Effector CD4-positive, alpha-beta T cell (primary cell): ENCODE data around the gene SUFU.
A peak's percentile ranks its signal among the peaks of the same experiment; 100 is the strongest.
"Not testable (repeated sequence)": the region's sequence is repeated elsewhere in the genome, so short reads cannot be mapped to it uniquely, and the experiment has no call there.

ENCODE experiments used
- DNase-seq: peaks from one replicate; pipeline ENCODE4 v3.0.0-alpha.2; 2020

Gene SUFU

GRCh38 chr10:102480396-102480795, 23.4 kb upstream of the SUFU start:
- DNase-seq, result no peak

GRCh38 chr10:102484021-102484420, 19.8 kb upstream of the SUFU start:
- no peak for DNase-seq

- no peak for DNase-seq
Measured at GRCh38 chr10:102485093-102485784, 18.5 kb upstream of the SUFU start.

- DNase-seq, result no peak
Measured at GRCh38 chr10:102491136-102491535, 12.6 kb upstream of the SUFU start.

DNA sequence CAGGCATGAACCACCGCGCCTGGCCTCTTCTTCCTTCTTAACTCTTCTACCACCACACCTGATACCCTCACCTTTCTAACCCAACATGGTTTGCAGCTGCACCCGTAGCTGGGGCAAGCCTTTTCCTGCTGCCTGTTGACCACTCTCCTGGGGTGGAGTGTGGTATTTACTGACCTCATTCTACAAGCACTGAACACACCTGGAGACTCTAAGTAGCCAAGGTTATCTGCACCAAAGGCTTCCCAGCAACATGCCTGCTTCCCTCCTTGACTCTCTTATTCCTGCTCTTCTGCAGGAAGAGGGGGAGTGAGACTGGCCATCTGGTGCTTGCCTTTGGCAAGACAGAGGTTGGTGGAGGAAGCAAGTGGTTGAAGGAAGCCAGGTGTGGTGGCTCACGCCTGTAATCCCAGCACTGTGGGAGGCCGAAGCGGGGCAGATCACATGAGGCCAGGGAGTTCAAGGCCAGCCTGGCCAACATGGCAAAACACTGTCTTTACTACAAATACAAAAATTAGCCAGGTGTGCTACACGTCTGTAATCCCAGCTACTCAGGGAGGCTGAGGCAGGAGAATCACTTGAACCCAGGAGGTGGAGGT, 11.3 kb upstream of the SUFU start:
- DNase-seq, result no peak

GRCh38 chr10:102492983-102493382, 10.8 kb upstream of the SUFU start:
- DNase-seq, result no peak

- DNase-seq, result no peak
Measured at GRCh38 chr10:102493771-102494170, 10.0 kb upstream of the SUFU start.

- no peak for DNase-seq
Measured at GRCh38 chr10:102497545-102497944, 6.2 kb upstream of the SUFU start.

DNA sequence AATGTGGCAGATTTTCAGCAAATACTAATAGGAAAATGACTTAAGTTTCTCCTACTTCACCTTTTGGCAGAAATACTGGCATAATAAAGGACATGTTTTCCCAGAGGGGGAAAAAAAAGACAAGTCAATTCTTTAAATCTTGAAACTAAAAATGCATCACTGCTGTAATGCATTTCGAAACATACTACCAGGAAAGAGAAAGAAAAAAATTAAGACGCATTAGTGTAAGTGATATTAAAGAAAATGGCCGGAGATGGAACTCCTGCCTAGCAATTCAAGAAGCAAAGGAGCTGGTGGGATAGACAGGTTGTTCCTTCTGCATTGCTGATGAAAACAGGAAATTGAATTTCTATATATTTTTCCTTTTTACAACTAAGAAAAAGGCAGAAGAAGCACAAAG, 4.4 kb upstream of the SUFU start:
- DNase-seq, result no peak

GRCh38 chr10:102500686-102501085, 3.1 kb upstream of the SUFU start:
- DNase-seq, result not testable (repeated sequence)

- DNase-seq, result no peak
Measured at GRCh38 chr10:102501201-102502028, 2.4 kb upstream of the SUFU start.

- peak; percentile 98 for DNase-seq
Measured at GRCh38 chr10:102502029-102502336, 1.8 kb upstream of the SUFU start.

- DNase-seq, result peak; percentile 96
Measured at GRCh38 chr10:102502337-102503151, 1.2 kb upstream of the SUFU start, which contains the start of gene ACTR1A. Gene ACTR1A (minus strand): TSS chr10:102502712. CDS start chr10:102502647, 65 bp downstream.

GRCh38 chr10:102504179-102504975, 605 bp downstream of the SUFU start:
- no peak for DNase-seq

DNA sequence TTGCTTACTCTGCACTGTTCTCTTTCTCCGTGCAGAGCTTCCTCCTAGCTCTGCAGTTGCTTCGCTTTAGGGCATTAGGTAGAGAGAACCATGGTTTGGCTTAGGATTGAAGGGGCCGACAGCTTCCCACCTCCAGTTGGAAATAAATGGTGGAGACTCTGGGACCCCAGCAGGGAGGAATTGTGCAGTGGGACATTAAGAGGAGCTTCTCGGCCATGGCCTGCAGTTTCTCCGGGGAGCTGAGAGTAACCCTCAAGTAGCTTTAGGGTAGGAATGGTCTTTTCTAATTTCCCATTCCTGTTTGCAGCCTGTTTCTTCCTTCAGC, 1.2 kb downstream of the SUFU start:
- DNase-seq, result no peak

DNA sequence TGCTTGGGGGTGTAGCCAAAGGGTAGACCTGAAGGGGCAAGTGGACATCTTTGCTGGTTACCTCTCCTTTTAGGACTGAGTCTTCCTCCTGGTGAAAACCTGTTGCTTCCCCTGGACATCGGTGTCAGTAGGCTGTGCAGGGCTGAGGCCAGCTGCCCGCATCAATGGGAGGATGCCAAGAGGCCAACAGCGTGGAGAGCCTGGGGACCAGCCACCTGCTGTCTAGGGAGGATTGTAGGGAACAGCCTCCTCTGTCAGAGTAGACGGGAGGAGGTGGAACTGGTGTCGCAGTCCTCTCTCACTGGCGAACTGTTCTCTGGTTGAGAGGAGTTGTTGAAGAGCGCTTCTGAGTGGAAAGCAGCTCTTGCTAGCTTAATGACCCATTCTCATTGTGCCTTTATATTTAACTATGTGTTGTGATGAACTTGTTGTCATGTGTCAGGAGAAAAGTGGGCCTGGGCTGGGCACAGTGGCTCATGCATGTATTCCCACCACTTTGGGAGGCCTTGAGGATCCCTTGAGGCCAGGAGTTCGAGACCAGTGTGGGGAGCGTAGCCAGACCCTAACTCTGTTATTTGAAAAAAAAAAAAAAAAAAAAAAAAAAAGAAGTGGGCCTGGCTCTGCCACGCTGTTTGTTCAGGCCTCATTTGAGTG, 1.8 kb downstream of the SUFU start:
- no peak for DNase-seq

DNA sequence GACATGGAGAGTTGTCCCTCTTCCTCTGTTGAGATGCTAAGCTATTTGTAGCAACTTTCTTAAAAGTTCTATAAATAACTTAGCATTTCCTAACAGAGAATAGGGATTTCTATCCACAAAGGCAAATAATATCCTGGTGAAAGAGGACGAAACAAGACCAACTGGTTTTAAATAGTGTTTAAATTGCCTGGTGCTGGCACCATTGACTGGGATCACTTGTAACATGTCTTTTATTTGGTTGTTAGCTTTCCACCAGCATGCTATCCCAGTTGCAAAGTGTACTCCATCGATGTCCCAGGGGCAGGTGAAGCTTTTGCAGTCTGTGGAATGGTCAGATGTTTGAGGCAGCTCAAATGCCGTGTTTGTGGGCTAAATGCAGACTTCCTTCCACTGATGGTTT, 3.7 kb downstream of the SUFU start:
- no peak for DNase-seq

GRCh38 chr10:102508506-102508905, 4.7 kb downstream of the SUFU start:
- no peak for DNase-seq

DNA sequence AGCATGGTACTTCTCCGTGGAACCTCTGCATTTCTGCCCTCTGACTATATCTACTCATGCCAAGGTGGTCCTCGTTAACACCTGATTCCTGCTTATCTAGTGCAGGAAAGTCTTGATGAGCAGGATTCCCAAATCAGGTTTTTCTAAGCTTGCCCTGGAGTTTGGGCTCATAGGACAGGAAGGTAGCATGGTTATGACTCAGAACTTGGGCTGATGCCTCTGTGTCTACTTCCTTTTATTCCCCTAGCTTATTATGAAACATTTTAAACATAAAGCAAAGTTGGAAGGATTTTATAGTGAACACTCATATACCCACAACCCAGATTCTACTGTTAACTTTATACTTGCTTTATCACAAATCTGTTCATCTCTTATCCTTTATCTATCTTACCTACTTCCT, 5.6 kb downstream of the SUFU start:
- no peak for DNase-seq

DNA sequence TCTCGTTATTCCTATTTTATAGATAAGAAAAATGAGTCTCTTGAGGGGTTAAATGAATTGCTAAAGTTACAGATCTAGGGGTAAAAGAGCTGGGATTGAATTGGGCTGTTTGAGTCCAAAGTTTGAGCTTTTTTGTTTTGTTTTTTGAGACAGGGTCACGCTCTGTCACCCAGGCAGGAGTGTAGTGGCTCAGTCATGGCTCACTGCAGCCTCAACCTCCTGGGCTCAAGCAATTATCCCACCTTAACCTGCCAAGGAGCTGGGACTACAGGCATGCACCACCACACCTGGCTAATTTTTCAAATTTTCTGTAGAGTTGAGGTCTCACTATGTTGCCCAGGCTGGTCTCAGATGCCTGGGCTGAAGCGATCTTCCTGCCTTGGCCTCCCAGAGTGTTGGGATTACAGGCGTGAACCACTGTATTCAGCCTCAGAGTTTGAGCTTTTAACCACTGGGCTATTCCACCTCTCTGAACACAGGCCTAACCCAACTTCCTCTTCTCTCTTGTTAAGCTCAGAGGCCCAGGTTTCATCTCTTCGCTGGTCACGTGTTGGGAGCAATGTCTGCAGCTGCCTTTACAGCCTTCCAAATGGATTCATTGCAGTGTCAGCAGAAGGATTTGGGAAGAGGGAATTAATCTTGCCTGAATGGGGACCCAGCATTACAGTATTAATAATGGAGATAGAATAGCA, 8.0 kb downstream of the SUFU start:
- DNase-seq, result no peak
